ENCODE measurements around the gene APBA2.

- TF ChIP-seq POLR2A (IDR thresholded peaks at IDR 0.05; ENCODE audit: low read length): no peak
- TF ChIP-seq GATA1 (IDR thresholded peaks at IDR 0.05; ENCODE audit: low read depth, low read length): no peak
Measured at GRCh38 chr15:29150515-29151483, 265.0 kb downstream of the APBA2 start.
